Measurements from ENCODE around the gene LRRC74B. TPM values are rescaled to one million over a fixed set of nuclear protein-coding genes. Genes with fewer than 3 reads are reported as not detected.

The LRRC74B gene
- total and polyA plus RNA-seq, 2 experiments from 2014 or later = not detected

- H3K9me3 Mint-ChIP-seq = no peaks in the 10 kb centered on the region
- no peaks in the 10 kb centered on the region for H3K4me1 ChIP-seq (ENCODE audit: insufficient read depth)
- no peaks in the 10 kb centered on the region for H4K20me1 ChIP-seq (replicated peaks; ENCODE audit: insufficient read depth)
- H3K27ac ChIP-seq (ENCODE audit: low read depth) = no peak overlapping the region
- no peaks in the 10 kb centered on the region for H3K79me2 ChIP-seq (replicated peaks; ENCODE audit: insufficient read depth)
- no peak overlapping the region for H3K27ac Mint-ChIP-seq
- H3F3A ChIP-seq (replicated peaks; ENCODE audit: low read depth) = no peaks in the 10 kb centered on the region
- H2AFZ ChIP-seq = peak overlapping the region; percentile 52; the same call in 1 of the 2 replicates
- no peak for DNase-seq (ENCODE audit: low spot score)
- H3K4me1 Mint-ChIP-seq = peaks cover 4% of the 10 kb centered on the region; the same call in 2 of the 3 replicates
- no peaks in the 10 kb centered on the region for H3K36me3 ChIP-seq (ENCODE audit: insufficient read depth)
- no peaks in the 10 kb centered on the region for H3K9me2 ChIP-seq (ENCODE audit: insufficient read depth)
- peak; percentile 23; the same call in 1 of the 3 replicates for ATAC-seq
- no peak overlapping the region for H3K4me3 ChIP-seq
- H3K27me3 Mint-ChIP-seq (ENCODE audit: insufficient read depth, low read depth, poor library complexity) = peaks cover 3% of the 10 kb centered on the region
- H3K4me3 Mint-ChIP-seq = no peak overlapping the region
- TF ChIP-seq CTCF (conservative IDR thresholded peaks at IDR 0.05; ENCODE audit: low read depth in 2 of 2) = no peak
- TF ChIP-seq REST (IDR thresholded peaks at IDR 0.05; ENCODE audit: unreplicated experiment) = no peak
- no peak for TF ChIP-seq JUNB (IDR thresholded peaks at IDR 0.05; ENCODE audit: unreplicated experiment)
- H3K36me3 Mint-ChIP-seq (ENCODE audit: low read depth) = no peaks in the 10 kb centered on the region
- H3K4me2 ChIP-seq = no peak overlapping the region
- no peaks in the 10 kb centered on the region for H3K27me3 ChIP-seq (ENCODE audit: insufficient read depth)
Measured at GRCh38 chr22:21079493-21079892, 33.7 kb downstream of the LRRC74B start.

GRCh38 chr22:21080435-21081137 is 34.8 kb downstream of the LRRC74B start:
- Mint-ChIP-seq H3K36me3 (ENCODE audit: low read depth) (no peaks in the 10 kb centered on the region), H3K4me1 (peaks cover 4% of the 10 kb centered on the region; the same call in 2 of the 3 replicates), H3K27me3 (ENCODE audit: insufficient read depth, low read depth, poor library complexity) (peaks cover 3% of the 10 kb centered on the region), H3K4me3 (no peak overlapping the region), H3K9me3 (no peaks in the 10 kb centered on the region), H3K27ac (no peak overlapping the region)
- TF ChIP-seq STAT1 (IDR thresholded peaks at IDR 0.05; ENCODE audit: unreplicated experiment) = no peak
- Histone ChIP-seq H3F3A (replicated peaks; ENCODE audit: low read depth) (no peaks in the 10 kb centered on the region), H3K4me3 (no peak overlapping the region), H3K4me2 (no peak overlapping the region), H3K4me1 (ENCODE audit: insufficient read depth) (no peaks in the 10 kb centered on the region), H3K9me2 (ENCODE audit: insufficient read depth) (no peaks in the 10 kb centered on the region), H3K27me3 (ENCODE audit: insufficient read depth) (no peaks in the 10 kb centered on the region), H3K36me3 (ENCODE audit: insufficient read depth) (no peaks in the 10 kb centered on the region), H3K79me2 (replicated peaks; ENCODE audit: insufficient read depth) (no peaks in the 10 kb centered on the region), H4K20me1 (replicated peaks; ENCODE audit: insufficient read depth) (no peaks in the 10 kb centered on the region), H2AFZ (no peak overlapping the region), H3K27ac (ENCODE audit: low read depth) (no peak overlapping the region)
- no peak for ATAC-seq
- no peak for DNase-seq (ENCODE audit: low spot score)
